Stromal cell of bone marrow (primary cell): ENCODE data around the gene PRIMPOL.
"Not testable (repeated sequence)": the region's sequence is repeated elsewhere in the genome, so short reads cannot be mapped to it uniquely, and the experiment has no call there.

Experiments used
- DNase-seq: peaks from one replicate; pipeline ENCODE4 v3.0.0-alpha.2; 2012; ENCODE audit warnings: low read depth

PRIMPOL gene

DNA sequence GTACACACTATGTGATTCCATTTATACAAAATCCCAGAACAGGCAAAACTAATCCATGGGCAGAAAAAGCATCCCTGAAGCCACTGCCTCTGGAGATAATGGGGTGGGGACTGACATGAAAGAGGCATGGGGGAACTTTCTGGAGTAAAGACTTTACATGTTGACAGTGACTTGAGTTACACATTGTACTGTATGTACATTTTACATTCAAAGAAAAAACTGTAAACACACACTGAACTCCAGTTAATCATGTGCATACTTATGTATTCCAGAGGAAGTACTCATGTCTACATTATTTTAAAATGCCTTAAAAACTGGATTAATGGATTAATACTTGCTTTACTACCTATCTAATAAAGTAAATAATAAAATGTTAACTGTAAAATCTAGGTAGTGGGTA is 62.8 kb downstream of the PRIMPOL start:
- DNase-seq = no peak

DNA sequence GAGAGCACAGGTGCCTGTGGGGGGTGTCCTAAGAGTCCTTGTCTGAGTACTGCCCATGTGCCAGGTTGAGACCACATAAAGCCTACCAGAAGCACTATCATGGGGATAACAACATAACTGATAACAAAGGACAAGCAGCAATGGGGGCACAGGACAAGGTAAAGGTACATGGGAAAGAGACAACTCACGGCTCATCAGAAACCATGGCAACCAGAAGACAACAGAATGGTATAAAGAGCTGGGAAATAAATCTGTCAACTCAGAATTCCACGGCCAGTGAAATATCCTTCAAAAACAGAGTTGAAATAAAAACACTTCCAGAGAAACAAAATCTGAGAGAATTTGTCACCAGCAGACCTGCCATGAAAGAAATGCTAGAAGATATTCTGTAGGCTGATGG is 64.3 kb downstream of the PRIMPOL start:
- no peak for DNase-seq

DNA sequence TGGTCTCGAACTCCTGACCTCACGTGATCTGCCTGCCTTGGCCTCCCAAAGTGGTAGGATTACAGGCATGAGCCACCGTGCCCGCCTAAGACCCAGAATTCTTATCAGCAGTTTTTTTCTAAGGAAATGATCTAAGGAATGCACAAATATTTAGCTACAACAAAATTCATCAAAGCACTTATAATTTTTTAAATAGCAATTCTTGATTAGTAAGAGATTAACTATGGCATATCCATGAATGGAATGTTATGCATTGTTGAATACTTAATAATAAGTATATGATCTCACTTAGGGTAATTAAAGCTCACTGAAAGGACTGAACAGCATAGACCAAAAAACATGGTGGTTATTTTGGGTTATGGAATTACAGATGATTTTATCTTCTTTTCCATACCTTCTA is 66.0 kb downstream of the PRIMPOL start:
- no peak for DNase-seq

DNA sequence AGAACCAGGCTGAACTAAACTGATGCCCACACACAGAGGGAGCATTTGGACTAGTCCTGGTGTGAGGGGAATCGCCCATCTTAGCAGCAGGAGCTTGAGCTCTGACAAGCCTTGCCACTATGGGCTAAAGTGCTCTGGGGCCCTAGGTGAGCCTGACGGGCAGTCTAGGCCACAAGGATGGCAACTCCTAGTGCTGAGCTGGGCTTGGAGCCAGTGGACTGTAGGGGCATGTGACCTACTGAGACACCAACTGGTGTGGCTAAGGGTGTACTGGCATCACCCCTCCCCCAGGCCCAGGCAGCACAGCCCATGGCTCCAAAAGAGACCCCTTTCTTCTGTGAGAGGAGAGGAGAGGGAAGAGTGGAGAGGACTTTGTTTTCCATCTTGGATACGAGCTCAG is 69.9 kb downstream of the PRIMPOL start:
- no peak for DNase-seq

DNA sequence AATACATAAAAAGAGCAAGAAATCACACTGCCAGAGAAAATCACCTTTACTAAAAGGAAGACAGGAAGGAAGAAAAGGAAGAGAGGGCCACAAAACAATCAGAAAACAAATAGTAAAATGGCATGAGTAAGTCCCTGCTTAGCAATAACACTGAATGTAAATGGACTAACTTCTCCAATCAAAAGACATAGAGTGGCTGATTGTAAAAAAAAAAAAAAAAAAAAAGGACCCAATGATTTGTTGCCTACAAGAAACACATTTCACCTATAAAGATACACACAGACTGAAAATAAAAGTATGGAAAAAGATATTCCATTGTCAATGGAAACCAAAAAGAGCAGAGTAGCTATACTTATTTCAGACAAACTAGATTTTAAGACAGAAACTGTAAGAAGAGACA is 71.7 kb downstream of the PRIMPOL start:
- no peak for DNase-seq

DNA sequence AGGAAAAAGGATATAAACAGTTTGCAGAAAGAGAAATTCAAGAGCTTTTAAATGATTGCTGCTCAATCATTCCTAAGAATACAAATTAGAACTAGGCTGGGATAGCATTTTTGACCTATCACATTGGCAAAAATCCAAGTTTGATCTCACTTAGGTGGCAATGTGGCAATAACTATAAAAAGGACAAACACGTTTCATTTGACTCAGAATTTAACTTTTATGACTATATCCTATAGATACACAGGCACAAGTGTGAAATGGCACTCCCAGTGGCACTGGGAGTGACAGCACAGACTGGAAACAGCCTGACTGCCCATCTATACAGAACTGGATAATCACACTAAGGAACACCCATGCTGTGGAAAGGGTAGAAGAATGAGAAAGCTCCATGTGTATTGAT is 73.3 kb downstream of the PRIMPOL start:
- DNase-seq = no peak

DNA sequence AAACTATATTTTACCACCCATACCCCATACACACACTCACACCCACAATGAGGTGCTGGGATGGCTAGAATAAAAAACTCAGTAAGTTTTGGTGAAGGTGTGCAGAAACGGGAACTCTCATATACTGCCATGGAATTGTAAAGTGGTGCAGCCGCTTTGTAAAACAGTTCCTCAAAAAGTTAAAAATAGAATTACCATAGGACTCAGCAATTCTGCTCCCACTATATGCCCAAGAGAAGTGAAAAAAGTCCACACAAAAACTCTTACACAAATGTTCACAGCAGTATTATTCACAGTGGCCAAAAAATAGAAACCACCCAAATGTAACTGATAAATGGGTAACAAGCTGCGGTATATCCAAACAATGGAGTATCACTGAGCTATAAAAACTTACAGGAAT is 77.9 kb downstream of the PRIMPOL start:
- DNase-seq = no peak

DNA sequence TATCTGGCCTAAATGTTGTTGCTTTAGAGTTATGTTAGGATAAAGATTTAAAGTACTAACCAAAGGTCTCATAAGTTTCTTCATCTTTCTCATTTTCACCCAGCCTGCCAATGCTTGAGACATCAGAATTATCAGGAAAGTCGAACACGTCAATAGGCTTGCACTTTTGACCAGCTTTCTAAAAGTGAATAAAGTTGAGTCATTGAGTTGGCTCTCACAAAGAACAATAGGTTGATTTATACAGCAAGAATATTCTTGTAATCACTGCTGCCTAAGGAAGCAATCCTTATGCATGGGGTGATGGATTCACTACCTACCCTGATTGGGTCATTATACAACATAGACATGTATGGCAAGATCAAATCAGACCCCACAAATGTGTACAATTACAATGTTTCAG is 79.3 kb downstream of the PRIMPOL start:
- no peak for DNase-seq

DNA sequence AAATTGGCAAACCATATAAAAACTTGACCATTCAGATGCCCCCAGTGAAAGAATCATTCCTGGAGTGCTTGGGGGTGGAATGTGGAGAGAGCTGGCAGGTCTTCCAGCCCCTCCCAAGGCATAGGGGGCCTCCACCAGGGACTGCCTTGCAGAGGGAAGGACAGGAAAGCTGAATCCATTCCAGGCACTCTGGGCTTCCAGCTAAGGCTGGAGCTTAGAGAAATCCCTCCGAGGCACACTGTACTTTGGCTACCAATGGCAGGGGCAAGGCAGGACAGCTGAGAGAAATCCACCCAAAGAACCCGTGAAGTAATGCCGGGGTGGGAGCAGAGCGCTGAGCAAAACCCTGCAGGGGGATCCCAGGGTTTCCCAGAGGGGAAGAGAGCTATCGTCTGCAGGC is 80.4 kb downstream of the PRIMPOL start:
- no peak for DNase-seq

DNA sequence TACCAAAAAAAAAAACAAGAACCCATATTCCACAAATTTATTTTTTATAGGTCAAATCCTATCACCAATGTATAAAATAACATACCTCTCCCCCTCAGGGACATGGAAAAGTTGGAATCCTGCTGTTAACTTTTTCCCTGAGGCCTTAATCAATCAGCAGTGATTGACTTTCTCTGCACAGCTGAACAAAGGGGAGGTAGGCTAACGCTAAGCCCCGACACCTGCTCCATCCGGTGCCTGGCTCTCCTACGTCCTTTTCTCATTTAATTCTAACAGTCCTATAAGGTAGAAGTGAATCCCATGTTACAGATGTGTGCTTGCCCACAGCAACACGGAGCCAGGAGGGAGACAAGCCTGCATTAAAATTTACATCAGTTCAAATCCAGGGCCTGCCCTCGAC is 81.5 kb downstream of the PRIMPOL start:
- DNase-seq = no peak

DNA sequence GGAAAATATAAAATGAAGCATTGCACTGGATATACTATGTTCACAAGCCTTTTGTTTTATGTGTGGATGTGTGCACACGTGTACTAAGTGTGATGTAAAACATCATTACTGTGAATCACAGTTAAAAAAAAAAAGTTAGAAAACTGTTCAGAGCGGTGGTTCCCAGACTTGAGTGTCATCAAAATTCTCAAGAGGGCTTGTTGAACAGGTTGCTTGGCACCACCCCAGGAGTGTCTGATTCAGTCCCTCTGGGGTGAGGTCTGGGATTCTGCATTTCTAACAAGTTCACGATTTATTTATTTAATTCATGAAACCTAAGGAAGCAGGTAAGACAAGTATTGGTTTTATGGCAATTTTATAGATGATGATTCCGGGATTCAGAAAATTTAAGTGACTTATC is 82.6 kb downstream of the PRIMPOL start:
- no peak for DNase-seq

DNA sequence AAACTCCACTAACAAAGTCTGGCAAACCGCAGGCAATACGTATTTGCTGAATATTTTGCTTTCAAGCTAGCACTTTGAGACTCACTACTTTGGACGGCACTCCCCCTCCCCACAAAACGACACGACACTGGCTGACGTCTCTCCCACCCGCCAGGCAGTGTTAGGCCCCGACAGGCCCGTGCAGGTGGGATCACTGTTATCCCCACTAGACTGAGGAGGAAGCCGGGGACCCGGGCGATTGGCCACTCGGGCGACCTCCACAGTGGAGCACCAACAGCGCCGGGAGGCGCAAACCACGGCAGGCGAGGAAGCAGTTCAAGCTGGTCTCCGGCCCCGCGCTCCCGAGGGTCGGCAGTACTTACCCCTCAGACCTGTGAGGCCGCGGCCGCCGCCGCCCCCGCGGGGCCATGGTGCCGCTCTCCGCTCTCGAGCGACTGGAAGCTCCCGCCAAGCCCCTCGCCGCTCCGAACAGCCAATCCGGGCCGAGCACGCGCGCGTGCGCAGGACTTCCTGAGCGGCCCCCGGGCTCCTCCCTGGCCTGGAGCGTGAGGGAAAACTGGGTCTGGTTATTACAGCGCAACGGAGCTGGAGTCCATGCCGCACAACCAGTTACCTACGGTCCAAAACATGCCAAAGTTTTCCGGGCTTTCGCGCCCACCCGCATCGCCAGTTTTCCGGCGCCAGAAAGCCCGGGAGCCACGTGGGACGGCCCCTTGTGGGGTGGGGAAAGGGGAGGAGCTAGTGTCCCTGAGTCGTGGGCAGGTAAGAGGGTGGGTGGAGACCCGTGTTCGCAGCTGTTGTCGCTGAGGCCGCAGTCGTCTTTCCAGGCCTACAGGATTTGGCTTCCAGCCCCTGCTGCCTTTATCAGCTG is 84.4 kb downstream of the PRIMPOL start, which contains the start of gene CENPU:
Gene CENPU (minus strand): TSS at position 443 of the 871 bp plus-strand sequence. CDS start 34 bp downstream, at position 409.
- peak; percentile 98 for DNase-seq

DNA sequence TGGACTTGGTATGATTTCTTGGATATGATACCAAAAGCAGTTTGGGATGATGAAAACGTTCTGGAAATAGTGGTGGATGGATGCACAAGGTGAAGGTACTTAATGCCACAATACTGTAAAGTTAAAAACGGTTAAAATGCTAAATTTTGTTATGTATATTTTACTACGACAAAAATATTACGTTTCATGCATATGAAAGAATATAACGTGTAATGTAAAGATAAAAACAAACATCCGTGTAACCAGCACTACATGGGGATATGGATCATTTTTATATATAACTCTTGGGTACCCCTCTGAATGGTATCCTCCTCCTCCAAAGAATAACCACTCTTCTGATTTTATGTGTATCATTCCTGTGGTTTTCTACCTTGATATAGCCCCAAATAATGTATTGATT is 85.2 kb downstream of the PRIMPOL start:
- no peak for DNase-seq

DNA sequence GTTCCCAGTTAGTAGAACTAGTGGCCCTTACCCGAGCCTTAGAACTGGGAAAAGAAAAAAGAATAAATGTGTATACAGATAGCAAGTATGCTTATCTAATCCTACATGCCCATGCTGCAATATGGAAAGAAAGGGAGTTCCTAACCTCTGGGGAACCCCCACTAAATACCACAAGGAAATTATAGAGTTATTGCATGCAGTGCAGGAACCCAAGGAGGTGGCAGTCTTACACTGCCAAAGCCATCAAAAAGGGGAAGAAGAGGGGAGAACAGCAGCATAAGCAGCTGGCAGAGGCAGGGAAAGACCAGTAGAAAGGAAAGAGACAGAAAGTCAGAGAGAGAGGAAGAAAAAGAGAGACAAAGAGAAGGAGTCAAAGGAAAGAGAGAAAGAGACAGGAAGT is 90.0 kb downstream of the PRIMPOL start:
- DNase-seq = not testable (repeated sequence)

DNA sequence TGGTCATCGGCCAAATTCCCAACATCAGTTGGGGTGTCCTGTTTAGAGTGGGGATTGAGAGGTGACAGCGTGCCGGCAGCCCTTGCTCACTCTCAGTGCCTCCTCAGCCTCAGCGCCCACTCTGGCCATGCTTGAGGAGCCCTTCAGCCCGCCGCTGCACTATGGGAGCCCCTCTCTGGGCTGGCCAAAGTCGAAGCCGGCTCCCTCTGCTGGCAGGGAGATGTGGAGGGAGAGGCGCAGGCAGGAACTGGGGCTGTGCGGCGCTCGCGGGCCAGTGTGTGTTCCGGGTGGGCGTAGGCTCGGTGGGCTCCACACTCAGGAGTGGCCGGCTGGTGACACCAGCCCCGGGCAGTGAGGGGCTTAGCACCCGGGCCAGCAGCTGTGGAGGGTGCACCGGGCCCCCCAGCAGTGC is 91.4 kb downstream of the PRIMPOL start:
- DNase-seq = no peak

DNA sequence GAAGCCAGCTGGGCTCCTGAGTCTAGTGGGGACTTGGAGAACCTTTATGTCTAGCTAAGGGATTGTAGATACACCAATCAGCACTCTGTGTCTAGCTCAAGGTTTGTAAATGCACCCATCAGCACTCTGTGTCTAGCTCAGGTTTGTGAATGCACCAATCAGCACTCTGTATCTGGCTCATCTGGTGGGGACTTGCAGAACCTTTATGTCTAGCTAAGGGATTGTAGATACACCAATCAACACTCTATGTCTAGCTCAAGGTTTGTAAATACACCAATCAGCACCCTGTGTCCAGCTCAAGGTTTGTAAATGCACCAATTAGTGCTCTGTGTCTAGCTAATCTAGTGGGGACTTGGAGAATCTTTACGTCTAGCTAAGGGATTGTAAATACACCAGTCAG is 92.1 kb downstream of the PRIMPOL start:
- not testable (repeated sequence) for DNase-seq

DNA sequence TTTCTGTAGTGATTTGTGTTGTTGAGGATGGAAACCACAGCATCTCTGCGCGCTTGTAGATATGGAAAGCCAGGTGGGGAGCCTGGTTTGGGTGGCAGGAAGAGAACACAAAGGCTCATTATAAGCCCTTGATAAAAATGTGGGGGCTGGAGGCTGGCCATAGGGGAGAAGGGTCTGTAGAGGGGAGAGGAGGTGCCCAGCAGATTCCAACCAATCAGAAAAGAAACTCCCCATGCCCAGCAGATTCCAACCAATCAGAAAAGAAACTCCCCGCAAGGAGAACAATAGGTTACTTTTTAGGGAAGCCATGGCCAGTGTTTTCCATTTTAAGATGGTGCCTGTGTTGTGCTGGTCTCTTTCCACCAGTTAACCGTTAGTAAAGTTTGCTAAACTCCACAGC is 94.1 kb downstream of the PRIMPOL start:
- no peak for DNase-seq

DNA sequence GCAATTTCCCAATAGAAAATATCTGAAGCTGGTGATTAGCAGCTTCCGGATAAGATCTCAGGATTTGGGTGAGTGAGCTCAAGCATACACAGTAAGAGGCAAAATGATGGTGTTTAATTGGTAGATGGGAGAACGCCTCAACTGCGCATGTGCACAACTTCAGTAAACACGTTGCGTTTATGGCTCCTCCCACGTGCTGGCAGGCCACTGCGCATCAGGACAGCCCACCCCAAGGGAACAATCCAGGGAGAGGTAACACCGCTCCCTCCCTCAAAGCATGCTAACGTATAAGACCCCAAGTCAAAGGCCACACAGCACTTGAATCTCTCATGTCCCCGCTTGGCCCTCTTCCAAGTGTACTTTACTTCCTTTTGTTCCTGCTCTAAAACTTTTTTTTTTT is 94.7 kb downstream of the PRIMPOL start:
- DNase-seq = no peak
